Peyer's patch (tissue), 4 donors: ENCODE measurements around the gene PPP1CA.

Source experiments
- CTCF ChIP-seq, 6 experiments: fragments of 450-650 bp in 4 of 6; fragments of 200-600 bp in 2 of 6; sonication (generic) in 1 of 6; IDR thresholded peaks; one replicate each; pipeline ENCODE4 v1.5.1; 2017 to 2019; ENCODE audit warnings: antibody characterized with exemption in 6 of 6, mild to moderate bottlenecking in 3 of 6, moderate library complexity in 1 of 6
- POLR2A ChIP-seq, 2 donors: fragments of 450-650 bp; IDR thresholded peaks; one replicate each; pipeline ENCODE4 v1.5.1; 2017; ENCODE audit warnings: antibody characterized with exemption in 2 of 2, mild to moderate bottlenecking in 2 of 2, moderate library complexity in 2 of 2

GRCh38 chr11:67445515-67445914 is 43.9 kb upstream of the PPP1CA start:
- no peak for TF ChIP-seq CTCF (IDR thresholded peaks at IDR 0.05)
- no peak for TF ChIP-seq POLR2A (IDR thresholded peaks at IDR 0.05)
